HG03280 (cell line): ENCODE results near the gene MYO7B.

Source experiments
- ATAC-seq: cut with Tn5 transposase; IDR thresholded peaks from one replicate; pipeline ENCODE4 v1.9.1; 2021; ENCODE audit warnings: mild to moderate bottlenecking, moderate library complexity; ENCODE audit not compliant: unreplicated experiment

Gene MYO7B

DNA sequence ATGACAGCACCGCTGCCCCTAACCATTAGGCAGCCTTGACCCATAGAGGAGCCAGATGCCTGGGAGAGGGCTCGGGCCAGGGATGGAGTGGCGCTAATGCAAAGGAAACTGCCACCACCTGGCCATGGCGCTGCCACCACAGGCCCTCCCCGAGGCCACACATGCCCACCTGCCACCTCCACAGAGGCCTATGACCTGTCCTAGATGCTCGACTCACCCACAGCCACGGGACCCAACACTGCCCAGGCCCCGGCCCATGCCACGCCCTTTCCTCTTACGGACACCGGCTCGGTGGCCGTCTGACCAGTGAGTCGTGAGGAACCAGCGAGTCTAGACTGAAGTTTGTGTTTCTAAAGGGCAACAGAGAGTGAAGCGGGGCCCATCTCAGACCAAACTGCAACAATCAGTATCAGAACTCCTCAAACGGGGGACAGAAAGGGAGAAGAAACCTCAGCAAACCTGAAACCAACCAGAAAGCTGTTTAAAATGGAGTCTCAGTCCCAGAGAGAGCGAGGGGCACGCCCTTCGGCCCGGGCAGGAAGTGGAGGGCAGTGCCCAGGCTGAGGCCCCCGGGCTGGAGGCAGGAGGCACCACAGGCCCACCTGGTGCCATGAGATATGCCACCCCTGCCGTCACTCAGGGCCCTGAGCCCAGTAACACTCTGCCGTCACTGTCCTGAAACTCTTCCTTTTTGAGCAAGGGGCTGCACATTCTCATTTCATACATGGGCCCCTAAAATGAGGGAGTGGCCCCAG lies 111.2 kb downstream of the MYO7B start:
- no peak for ATAC-seq

DNA sequence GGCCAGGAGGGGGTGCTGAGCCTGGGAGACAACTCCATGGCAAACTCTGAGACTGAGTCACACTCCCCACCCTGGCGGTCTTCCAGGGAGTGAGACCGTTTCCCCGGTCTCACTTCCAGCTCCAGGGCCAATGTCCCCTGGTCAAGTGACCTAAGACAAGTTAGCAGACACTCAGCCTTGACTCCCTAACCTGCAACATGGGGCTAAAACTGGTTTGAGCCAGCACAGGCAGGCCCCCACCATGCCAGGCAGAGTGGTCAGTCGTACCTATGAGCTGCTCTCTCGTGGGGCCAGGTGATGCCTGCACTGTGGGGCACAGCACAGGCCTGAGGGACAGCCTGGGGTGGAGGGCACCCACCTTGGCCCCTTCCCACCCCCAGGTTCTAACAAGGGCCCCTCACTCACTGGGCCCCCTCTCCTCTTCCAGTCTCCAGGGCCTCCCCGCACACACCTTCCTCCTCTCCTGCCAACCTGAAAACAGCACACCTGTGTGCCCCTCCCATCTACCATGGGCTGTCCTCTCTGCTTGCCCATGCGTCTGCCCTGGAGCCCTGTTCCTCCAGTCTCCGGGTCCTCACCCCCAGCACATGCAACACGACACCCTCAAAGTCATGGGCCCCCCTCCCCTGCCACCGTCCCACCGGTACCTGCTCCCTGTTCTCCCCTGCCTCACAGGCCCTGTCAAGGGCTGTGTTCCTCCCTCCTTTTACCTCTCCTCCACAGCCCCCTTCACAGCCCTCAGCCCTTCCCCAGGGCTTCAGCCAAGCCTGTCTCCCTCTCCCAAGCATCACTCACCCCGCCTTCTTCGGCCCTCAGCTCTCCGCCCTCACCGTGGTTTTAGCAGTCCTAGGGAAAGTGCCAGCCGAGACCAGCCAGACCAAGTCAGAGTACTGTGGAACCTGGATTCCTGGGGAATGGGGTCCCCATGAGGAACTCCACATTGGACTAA lies 112.0 kb downstream of the MYO7B start:
- no peak for ATAC-seq

GRCh38 chr2:127648321-127648720 lies 112.8 kb downstream of the MYO7B start:
- no peak for ATAC-seq

GRCh38 chr2:127649100-127649611 lies 113.7 kb downstream of the MYO7B start:
- ATAC-seq = no peak

DNA sequence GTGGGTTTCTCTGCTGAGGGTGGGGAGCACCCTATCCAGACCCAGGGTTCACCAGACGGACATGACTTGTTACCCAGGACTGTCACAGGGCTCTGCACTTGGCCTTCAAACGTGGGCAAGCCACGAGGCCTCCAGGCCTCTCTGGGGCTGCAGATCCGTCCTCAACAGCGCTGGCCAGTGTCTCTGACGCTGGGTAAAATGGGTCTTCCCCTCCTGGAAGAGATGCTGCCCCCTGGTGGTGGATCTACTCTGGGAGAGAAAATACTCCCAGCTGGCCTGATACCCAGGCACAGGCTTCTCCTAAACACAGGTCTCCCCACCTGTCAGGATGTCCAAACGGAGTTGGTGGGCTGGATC lies 114.2 kb downstream of the MYO7B start:
- ATAC-seq = peak; percentile 68

- ATAC-seq = no peak
Observed at GRCh38 chr2:127650041-127650784, 114.7 kb downstream of the MYO7B start.

DNA sequence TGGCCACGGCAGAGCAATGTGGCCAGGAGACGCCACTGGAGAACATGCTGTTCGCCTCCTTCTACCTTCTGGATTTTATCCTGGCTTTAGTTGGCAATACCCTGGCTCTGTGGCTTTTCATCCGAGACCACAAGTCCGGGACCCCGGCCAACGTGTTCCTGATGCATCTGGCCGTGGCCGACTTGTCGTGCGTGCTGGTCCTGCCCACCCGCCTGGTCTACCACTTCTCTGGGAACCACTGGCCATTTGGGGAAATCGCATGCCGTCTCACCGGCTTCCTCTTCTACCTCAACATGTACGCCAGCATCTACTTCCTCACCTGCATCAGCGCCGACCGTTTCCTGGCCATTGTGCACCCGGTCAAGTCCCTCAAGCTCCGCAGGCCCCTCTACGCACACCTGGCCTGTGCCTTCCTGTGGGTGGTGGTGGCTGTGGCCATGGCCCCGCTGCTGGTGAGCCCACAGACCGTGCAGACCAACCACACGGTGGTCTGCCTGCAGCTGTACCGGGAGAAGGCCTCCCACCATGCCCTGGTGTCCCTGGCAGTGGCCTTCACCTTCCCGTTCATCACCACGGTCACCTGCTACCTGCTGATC lies 115.4 kb downstream of the MYO7B start:
- no peak for ATAC-seq

GRCh38 chr2:127651381-127651809 lies 115.9 kb downstream of the MYO7B start:
- no peak for ATAC-seq

GRCh38 chr2:127651971-127652550 lies 116.6 kb downstream of the MYO7B start:
- no peak for ATAC-seq

GRCh38 chr2:127652786-127653357 lies 117.4 kb downstream of the MYO7B start:
- no peak for ATAC-seq

DNA sequence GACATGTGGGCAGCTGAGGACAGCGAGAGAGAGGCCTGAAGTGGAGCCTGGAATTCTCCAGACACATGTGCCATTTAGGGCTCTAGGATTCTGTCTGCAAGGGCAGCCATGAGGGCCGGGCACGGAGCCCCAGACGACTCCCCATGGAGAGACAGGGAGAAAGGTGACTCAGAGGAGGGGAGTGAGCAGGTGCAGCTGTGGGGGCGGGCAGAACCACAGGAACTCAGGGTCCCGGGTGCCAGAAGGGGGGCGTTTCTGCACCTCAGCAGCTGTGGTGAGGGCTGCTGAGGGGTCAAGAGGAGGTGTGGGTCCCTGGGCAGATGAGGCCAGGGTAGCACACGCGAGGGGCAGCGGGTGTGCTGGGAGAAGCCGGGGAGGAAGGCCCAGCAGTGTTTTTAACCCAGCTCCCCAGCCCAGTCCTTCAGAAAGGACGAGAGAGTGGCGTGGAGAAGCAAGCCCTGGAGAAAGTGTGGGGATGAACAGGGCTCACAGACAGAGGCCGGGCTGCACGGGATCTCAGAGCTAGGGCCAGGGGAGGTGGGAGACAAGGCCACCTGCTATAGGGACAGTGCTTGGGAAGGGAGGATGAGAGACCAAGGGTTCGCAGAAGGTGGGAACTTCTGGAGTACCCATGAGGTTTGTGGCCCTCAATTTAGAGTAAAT lies 118.1 kb downstream of the MYO7B start:
- ATAC-seq = no peak

- no peak for ATAC-seq
Observed at GRCh38 chr2:127654084-127654837, 118.8 kb downstream of the MYO7B start.

GRCh38 chr2:127654838-127655175 lies 119.3 kb downstream of the MYO7B start:
- ATAC-seq = no peak

DNA sequence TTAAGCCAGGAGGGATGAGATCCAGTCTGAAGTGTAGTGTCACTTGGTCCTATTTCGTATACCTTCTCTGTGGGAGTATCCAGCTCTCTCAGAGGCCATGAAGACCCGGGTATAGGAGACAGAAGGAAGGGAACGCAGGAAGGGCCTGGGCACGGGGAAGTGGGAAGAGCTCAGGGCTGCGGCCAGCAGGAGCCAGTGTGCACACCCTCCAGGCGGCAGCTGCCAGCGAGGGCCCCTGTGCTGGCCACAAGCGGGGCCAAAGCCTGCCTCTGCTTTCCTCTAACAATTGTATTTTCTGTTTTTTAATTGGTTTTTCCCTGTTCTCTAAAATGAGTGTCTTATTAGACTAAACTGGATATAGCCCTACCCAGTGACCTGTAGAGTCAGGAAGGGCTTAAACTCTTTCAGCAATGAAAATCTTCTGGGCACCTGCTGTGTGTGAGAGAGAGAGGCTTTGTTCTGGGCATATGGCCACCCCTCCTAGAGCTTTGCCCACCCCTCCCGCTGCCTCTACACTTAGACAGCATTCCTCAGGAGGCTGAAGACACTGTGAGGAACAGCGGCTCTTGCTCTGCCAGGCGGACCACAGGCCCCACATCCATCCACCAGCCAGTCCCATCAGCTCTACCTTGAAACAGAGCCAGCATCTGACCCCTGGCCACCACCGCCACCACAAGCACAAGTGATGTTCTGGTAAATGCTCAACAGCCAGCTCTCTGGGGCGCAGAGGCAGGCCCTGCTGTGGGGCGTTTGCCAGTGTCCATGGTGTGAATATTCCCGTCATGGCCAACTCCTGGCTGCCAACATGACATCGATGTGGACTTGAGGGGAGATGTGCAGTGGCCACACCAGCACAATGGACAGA lies 120.0 kb downstream of the MYO7B start:
- ATAC-seq = no peak

- no peak for ATAC-seq
Observed at GRCh38 chr2:127656569-127657231, 121.2 kb downstream of the MYO7B start.

DNA sequence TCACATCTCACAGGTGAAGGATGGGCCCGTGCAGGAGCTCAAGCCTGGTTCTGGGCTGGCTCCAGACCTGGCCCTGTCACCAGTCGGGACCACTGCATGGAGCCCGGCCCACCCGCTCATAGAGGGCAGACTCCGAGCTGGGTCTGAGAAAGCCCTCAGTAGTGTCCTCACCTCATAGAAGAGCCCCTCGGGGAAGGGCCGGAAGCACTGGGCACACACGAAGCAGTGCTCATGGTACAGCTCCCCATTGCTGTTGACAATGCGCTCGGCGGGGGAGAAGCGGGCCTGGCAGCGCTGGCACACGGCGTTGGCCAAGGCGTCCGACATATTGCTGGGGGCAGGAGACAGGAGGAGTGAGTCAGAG lies 121.7 kb downstream of the MYO7B start:
- ATAC-seq = no peak

DNA sequence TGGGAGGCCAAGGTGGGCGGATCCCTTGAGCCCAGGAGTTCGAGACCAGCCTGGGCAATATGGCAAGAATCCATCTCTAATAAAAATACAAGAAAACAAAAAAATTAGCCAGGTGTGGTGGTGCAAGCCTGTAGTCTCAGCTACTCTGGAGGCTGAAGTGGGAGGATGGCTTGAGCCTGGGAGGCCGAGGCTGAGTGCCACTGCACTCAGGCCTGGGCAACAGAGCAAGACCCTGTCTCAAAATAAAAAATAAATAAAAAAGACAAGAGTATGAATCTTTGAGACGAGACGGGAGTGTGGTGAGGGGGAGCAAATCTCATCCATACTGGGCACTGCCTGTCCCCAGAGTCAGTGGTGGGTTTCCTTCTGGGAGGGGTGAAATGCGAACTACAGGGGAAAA lies 122.7 kb downstream of the MYO7B start:
- ATAC-seq = no peak
